Hematopoietic multipotent progenitor cell treated with erythropoietin and hydrocortisone succinate and interleukin-3 and kit ligand, for 17 days (in vitro differentiated cells): ENCODE measurements around the gene CIBAR2.
"Not testable (repeated sequence)": the region's sequence is repeated elsewhere in the genome, so short reads cannot be mapped to it uniquely, and the experiment has no call there.

Source experiments
- DNase-seq: peaks from one replicate; pipeline ENCODE4 v3.0.0-alpha.2; 2015; ENCODE audit warnings: low spot score

Gene CIBAR2

GRCh38 chr16:85128079-85128837 is 16.0 kb upstream of the CIBAR2 start:
- DNase-seq, result no peak

DNA sequence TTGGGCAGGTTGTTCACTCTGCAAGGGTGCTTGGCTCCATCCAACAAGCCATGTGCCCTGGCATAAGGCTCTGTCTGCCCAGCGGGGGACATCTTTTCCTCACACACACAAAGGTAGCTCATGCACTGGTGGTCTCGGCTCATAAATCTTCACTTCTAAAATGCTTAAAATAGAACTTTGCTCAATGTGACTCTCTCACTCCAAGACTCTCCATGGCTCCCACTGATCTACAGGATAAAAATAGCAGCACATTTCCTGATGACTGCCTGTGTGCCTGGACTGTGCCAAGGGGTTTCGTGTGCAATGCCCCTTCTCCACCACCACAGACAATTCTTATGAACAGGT is 15.1 kb upstream of the CIBAR2 start:
- no peak for DNase-seq

- DNase-seq, result no peak
Observed at GRCh38 chr16:85126705-85127378, 14.6 kb upstream of the CIBAR2 start.

DNA sequence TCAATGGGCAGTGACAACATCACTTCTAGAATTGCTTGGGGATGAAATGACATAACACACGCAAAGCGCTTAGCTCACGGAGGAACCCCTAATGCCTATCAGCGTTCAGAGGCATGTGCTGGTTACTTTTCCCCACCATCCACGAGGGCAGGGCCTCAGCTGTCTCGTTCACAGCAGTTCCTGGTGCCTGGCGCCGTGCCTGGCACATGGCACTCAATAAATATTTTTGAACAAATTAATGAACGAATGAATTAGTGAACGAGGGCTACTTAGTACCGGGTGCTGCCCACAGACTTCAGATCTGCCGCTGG is 14.1 kb upstream of the CIBAR2 start:
- no peak for DNase-seq

- no peak for DNase-seq
Observed at GRCh38 chr16:85125570-85126393, 13.5 kb upstream of the CIBAR2 start.

DNA sequence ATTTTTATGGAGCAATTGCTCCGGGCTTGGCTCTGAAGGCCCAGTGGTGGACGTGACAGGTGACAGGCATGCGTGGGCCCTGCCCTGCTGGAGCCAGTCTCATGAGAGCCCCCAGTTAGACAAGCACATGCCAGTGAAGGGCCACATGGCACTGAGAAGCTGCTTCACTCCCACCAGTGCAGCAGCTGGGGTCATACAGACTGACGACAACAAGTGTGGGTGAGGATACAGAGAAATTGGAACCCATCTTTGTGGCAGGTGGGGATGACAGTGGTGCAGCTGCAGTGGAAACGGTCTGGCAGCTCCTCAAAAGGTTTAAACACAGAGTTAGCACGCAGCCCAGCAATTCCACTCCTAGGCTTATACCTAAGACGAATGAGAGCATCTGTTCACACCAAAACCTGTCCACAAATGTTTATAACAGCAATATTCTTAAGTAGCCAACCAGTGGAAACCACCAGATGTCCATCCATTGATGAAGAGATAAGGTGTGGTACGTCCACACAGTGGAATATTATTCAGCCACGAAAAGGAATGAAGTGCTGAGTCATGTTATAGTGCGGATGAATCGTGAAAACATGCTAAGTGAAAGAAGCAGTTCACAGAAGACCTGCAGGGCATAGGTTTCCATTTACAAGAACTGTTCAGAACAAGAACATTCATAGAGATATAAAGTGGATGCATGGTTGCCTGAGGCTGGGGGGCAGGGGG is 12.5 kb upstream of the CIBAR2 start:
- DNase-seq, result no peak

- DNase-seq, result no peak
Observed at GRCh38 chr16:85123891-85124635, 11.8 kb upstream of the CIBAR2 start.

DNA sequence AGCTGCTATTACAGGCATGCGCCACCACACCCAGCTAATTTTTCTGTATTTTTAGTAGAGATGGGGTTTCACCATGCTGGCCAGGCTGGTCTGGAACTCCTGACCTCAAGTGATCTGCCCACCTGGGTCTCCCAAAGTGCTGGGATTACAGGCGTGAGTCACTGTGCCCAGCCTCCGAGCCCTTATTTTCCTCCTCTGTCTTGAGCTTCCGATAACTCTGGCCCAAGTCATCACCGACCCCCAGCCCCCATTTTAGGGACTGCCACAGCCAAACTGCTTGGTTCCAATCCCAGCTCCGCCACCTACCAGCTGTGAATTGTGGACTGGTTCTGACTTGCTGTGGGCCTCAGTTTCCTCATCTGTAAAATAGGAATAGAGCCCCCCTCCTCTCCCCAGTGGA is 11.2 kb upstream of the CIBAR2 start:
- DNase-seq, result not testable (repeated sequence)

DNA sequence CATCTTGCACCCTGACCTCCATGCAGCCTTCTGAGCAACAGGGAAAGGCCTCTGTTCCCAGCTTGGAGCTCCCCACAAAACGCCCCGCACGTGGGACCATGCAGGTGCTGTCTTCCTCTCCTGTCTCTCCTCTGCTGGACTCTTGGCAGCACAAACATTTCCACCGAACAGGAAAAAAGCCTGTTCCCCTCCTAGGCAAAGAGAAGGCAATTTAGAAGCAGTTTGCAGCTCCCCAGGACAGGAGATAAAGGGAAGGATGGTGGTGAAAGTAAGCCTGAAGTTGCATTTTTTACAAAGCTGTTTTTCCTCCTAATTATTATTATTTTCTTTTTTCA is 7.7 kb upstream of the CIBAR2 start:
- DNase-seq, result no peak

- DNase-seq, result no peak
Observed at GRCh38 chr16:85117418-85117817, 5.1 kb upstream of the CIBAR2 start.

- peak; percentile 67 for DNase-seq
Observed at GRCh38 chr16:85114909-85115567, 2.8 kb upstream of the CIBAR2 start.

GRCh38 chr16:85113913-85114312 is 1.6 kb upstream of the CIBAR2 start:
- no peak for DNase-seq

DNA sequence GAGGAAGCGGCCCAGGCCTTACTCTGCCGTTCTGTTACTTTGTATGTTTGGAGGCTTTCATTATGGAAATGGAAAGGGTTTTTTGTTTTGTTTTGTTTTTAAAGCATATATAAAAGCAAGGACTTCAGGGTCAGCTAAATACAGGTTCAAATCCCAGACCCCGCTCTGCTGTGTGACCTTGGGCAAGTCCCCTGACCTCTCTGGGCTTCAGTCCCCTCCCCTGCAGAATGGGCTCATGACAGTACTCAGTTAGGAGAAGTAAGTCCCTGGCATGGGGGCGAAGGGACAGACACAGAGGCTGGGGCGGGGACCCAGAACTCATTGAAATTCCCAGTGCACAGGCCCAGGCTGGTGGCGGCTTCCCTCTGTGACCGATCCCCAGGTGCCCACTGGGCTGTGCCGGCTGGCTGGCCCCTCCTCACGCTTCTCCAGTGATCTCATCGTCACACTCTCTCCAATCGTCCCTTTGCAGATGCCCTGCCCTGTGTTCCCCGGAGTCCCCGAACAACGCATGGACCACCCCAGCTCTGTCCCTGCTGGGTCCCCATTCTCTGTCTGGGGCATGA is 979 bp upstream of the CIBAR2 start:
- no peak for DNase-seq

GRCh38 chr16:85111184-85111583 is 1.1 kb downstream of the CIBAR2 start:
- no peak for DNase-seq

DNA sequence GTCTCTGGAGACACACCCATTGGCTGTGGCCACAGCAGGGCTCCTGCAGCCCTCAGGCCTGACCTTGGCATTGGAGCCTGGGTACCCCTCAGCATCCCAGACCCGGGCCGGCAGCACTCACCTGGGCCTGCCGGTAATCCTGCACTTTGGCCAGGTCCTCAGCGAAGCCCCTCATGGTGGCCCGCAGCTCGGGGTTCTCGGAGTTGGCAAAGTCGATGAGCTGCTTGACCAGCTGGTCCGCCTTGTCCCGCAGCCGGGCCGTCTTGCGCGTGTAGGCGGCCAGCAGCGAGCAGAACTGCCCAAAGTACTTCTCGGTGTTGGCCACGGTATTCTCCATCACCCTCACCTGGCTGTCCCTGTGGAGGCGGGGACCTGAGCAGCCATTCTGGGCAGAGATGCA is 2.2 kb downstream of the CIBAR2 start:
- DNase-seq, result no peak

GRCh38 chr16:85107532-85107931 is 4.7 kb downstream of the CIBAR2 start:
- DNase-seq, result no peak

GRCh38 chr16:85107083-85107482 is 5.2 kb downstream of the CIBAR2 start:
- no peak for DNase-seq

DNA sequence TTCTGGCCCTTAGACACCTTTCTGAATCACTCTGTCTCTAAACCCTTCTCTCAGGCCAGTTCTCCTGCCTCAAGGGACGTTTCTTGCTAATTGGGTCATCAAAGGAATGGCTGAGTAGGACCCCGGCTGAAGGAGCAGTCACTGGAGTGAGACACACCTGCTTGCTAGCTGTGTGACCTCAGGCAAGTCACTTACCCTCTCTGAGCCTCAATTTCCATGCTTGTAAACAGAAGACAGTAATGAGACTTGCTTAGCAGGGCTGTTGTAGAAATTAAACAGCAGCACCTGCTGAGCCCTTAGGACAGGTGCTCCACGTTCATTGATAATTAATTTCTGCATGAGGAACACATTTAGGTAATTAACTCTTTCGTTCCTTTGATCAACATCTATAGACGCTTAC is 6.8 kb downstream of the CIBAR2 start:
- DNase-seq, result no peak

GRCh38 chr16:85104821-85105391 is 7.4 kb downstream of the CIBAR2 start:
- DNase-seq, result no peak

- DNase-seq, result no peak
Observed at GRCh38 chr16:85104147-85104546, 8.1 kb downstream of the CIBAR2 start.
